Activated naive CD4-positive, alpha-beta T cell treated with anti-CD3 and anti-CD28 coated beads, Interleukin-2, amount 50 U/mL, for 24 hours (primary cell): ENCODE data around the gene SYT8.
"Not testable (repeated sequence)": the region's sequence is repeated elsewhere in the genome, so short reads cannot be mapped to it uniquely, and the experiment has no call there.

Experiments used
- H3K27ac Mint-ChIP-seq: one replicate; pipeline ENCODE4 v1.8.0; 2021; ENCODE audit warnings: mild to moderate bottlenecking, mixed read lengths
- H3K27me3 Mint-ChIP-seq: one replicate; pipeline ENCODE4 v1.8.0; 2021; ENCODE audit warnings: mixed read lengths
- H3K36me3 Mint-ChIP-seq: one replicate; pipeline ENCODE4 v1.8.0; 2021; ENCODE audit warnings: mixed read lengths
- H3K4me1 Mint-ChIP-seq: one replicate; pipeline ENCODE4 v1.8.0; 2021; ENCODE audit warnings: mixed read lengths
- H3K4me3 Mint-ChIP-seq: one replicate; pipeline ENCODE4 v1.8.0; 2021; ENCODE audit warnings: mild to moderate bottlenecking, mixed read lengths
- H3K9me3 Mint-ChIP-seq: one replicate; pipeline ENCODE4 v1.8.0; 2021; ENCODE audit warnings: mixed read lengths

The SYT8 gene

GRCh38 chr11:1884303-1884700, 49.5 kb downstream of the SYT8 start:
- H3K9me3 Mint-ChIP-seq = no peaks in the 10 kb centered on the region
- peaks cover 17% of the 10 kb centered on the region for H3K4me1 Mint-ChIP-seq
- H3K36me3 Mint-ChIP-seq = no peaks in the 10 kb centered on the region
- H3K27ac Mint-ChIP-seq = no peak overlapping the region
- no peaks in the 10 kb centered on the region for H3K27me3 Mint-ChIP-seq
- no peak overlapping the region for H3K4me3 Mint-ChIP-seq

- not testable (repeated sequence) for H3K27me3 Mint-ChIP-seq, H3K9me3 Mint-ChIP-seq, H3K27ac Mint-ChIP-seq, H3K4me3 Mint-ChIP-seq, H3K36me3 Mint-ChIP-seq
- peaks cover 14% of the 10 kb centered on the region for H3K4me1 Mint-ChIP-seq
Observed at GRCh38 chr11:1886551-1886950, 51.8 kb downstream of the SYT8 start.
